T-helper 2 cell treated with Interferon-gamma antibody and Interleukin-4, amounts not matched to agents 5 μg/mL and 100 μg/mL, for 36 hours (primary cell): ENCODE measurements around the gene SLC6A9.

Experiments used
- DNase-seq: peaks from one replicate; pipeline ENCODE4 v3.0.0; 2021; ENCODE audit warnings: low spot score
- H3K27ac Mint-ChIP-seq: one replicate; pipeline ENCODE4 v1.8.0; 2021; ENCODE audit warnings: mild to moderate bottlenecking, mixed read lengths
- H3K27me3 Mint-ChIP-seq: one replicate; pipeline ENCODE4 v1.8.0; 2021; ENCODE audit warnings: low read depth, mixed read lengths
- H3K36me3 Mint-ChIP-seq: one replicate; pipeline ENCODE4 v1.8.0; 2021; ENCODE audit warnings: low read depth, mixed read lengths
- H3K4me1 Mint-ChIP-seq: one replicate; pipeline ENCODE4 v1.8.0; 2021; ENCODE audit warnings: low read depth, mixed read lengths
- H3K4me3 Mint-ChIP-seq: one replicate; pipeline ENCODE4 v1.8.0; 2022; ENCODE audit warnings: mild to moderate bottlenecking, moderate library complexity, mixed read lengths
- H3K9me3 Mint-ChIP-seq: one replicate; pipeline ENCODE4 v1.8.0; 2021; ENCODE audit warnings: mixed read lengths

SLC6A9 gene

GRCh38 chr1:43984855-43985254, 46.4 kb downstream of the SLC6A9 start:
- H3K4me1 Mint-ChIP-seq: peaks cover 10% of the 10 kb centered on the region
- H3K27ac Mint-ChIP-seq: no peak overlapping the region
- peaks cover 4% of the 10 kb centered on the region for H3K36me3 Mint-ChIP-seq
- no peaks in the 10 kb centered on the region for H3K27me3 Mint-ChIP-seq
- H3K9me3 Mint-ChIP-seq: no peaks in the 10 kb centered on the region
- no peak for DNase-seq
- H3K4me3 Mint-ChIP-seq: no peak overlapping the region

GRCh38 chr1:43983253-43983899, 47.9 kb downstream of the SLC6A9 start:
- peaks cover 13% of the 10 kb centered on the region for H3K4me1 Mint-ChIP-seq
- no peak overlapping the region for H3K4me3 Mint-ChIP-seq
- no peak overlapping the region for H3K27ac Mint-ChIP-seq
- no peaks in the 10 kb centered on the region for H3K27me3 Mint-ChIP-seq
- DNase-seq: no peak
- H3K9me3 Mint-ChIP-seq: no peaks in the 10 kb centered on the region
- peaks cover 8% of the 10 kb centered on the region for H3K36me3 Mint-ChIP-seq

GRCh38 chr1:43982808-43983207, 48.5 kb downstream of the SLC6A9 start:
- no peaks in the 10 kb centered on the region for H3K27me3 Mint-ChIP-seq
- H3K9me3 Mint-ChIP-seq: no peaks in the 10 kb centered on the region
- no peak overlapping the region for H3K27ac Mint-ChIP-seq
- H3K4me1 Mint-ChIP-seq: peaks cover 14% of the 10 kb centered on the region
- no peak overlapping the region for H3K4me3 Mint-ChIP-seq
- H3K36me3 Mint-ChIP-seq: peaks cover 13% of the 10 kb centered on the region
- no peak for DNase-seq

- H3K9me3 Mint-ChIP-seq: no peaks in the 10 kb centered on the region
- peaks cover 20% of the 10 kb centered on the region for H3K4me1 Mint-ChIP-seq
- no peaks in the 10 kb centered on the region for H3K27me3 Mint-ChIP-seq
- no peak overlapping the region for H3K27ac Mint-ChIP-seq
- peaks cover 18% of the 10 kb centered on the region for H3K36me3 Mint-ChIP-seq
- H3K4me3 Mint-ChIP-seq: no peak overlapping the region
- DNase-seq: no peak
These were observed 49.0 kb downstream of the SLC6A9 start for GRCh38 chr1:43982241-43982640.

DNA sequence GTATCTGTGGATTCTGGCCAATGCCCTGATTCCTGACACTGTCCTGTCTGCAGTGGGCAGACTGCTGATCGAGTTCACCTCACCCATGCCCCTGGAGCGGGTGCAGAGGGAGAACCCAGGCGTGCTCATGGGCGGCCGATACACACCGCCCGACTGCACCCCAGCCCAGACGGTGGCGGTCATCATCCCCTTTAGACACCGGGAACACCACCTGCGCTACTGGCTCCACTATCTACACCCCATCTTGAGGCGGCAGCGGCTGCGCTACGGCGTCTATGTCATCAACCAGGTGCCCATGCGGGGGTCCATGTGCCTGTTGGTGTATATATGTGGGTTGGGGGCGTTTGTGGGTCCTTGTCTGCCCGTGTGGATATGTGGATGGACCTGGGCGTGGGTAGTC, 49.6 kb downstream of the SLC6A9 start:
- H3K27me3 Mint-ChIP-seq: no peaks in the 10 kb centered on the region
- H3K4me1 Mint-ChIP-seq: peaks cover 21% of the 10 kb centered on the region
- DNase-seq: no peak
- H3K27ac Mint-ChIP-seq: no peak overlapping the region
- H3K4me3 Mint-ChIP-seq: no peak overlapping the region
- H3K9me3 Mint-ChIP-seq: no peaks in the 10 kb centered on the region
- peaks cover 24% of the 10 kb centered on the region for H3K36me3 Mint-ChIP-seq

DNA sequence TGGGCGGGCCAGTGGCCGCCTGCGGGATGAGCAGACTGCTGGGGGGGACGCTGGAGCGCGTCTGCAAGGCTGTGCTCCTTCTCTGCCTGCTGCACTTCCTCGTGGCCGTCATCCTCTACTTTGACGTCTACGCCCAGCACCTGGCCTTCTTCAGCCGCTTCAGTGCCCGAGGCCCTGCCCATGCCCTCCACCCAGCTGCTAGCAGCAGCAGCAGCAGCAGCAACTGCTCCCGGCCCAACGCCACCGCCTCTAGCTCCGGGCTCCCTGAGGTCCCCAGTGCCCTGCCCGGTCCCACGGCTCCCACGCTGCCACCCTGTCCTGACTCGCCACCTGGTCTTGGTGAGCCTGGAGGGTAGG, 50.1 kb downstream of the SLC6A9 start:
- Mint-ChIP-seq H3K27ac (no peak overlapping the region), H3K4me1 (peaks cover 25% of the 10 kb centered on the region), H3K36me3 (peaks cover 29% of the 10 kb centered on the region), H3K27me3 (no peaks in the 10 kb centered on the region), H3K9me3 (no peaks in the 10 kb centered on the region), H3K4me3 (no peak overlapping the region)
- DNase-seq: no peak

DNA sequence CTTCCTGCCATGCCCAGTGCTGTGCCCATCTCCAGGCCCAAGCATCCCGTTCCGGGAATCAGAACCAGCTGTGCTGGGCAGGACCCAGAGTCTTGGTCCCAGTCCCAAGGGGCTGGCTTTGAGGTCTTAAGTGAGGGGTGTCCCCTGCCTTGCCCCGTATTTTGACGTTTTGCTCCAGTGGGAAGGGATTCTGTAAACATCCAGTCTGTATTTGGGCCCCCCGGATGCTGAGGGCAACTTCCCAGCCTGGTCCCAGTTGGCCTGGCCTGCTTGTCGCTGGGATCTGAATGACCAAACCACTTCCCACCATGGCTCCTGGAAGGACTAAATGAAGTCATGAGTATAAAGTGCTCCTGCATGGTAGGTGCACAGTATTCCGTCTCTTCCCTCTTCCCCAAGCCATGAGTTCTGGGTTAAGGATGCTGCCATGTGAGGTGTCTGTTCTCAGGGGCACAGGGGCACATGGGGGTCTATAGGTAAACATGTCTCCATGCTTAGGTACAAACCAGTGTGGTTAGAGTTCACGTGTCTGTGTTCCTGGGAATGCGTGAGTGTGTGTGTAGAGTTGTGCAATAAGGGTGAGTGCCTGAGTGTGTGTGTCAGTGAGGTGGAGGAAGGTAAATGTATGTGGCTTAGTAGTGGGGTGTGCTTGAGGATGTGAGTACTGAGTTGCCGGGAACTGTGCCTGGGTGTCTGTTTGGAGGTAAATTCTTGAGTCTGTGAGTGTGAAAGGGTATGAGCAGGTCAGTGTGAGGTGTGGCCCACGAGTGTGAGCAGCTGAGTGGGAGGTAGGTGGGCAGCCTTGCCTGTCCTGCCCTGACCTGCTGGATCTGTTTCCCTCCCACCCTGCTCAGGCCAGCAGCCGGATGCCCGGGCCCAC, 50.8 kb downstream of the SLC6A9 start:
- Mint-ChIP-seq H3K36me3 (peaks cover 29% of the 10 kb centered on the region), H3K27ac (no peak overlapping the region), H3K27me3 (no peaks in the 10 kb centered on the region), H3K4me3 (peak overlapping the region; percentile 88), H3K9me3 (no peaks in the 10 kb centered on the region), H3K4me1 (peaks cover 30% of the 10 kb centered on the region)
- DNase-seq: no peak

DNA sequence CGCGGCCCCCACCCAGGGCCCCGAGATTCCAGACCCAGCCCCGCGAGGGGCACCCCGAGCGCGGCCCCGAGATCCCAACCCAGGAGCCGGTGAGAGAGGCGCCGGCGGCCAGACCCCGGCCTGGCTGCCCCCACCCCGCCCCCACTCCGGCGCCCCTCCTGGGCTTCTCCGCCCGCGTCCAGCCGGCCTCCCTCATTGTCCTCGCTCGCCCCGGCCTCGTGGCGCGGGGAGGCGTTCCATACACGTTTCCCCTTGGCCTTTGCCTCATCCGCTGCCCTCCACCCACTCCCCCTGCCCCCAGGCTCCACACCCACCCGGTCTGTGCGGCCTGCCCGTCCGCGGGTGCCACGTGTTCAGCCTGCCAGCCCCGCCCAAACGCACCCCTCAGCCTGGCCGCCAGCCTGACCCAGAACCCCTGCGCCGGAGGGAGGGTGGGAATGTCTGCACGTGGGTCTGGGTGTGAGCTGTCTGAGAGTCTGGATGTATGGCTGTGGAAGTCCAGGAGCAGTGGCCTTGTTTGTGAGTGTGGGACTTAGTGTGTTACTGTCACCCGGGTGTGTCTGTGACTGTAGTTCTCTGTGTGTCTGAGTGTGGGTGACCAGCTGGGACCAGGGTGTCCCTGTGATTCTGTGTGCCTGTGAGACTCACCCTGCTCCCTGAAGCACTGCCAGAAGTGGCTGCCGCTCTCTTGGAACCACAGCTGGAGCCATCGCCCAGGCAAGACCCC, 51.6 kb downstream of the SLC6A9 start:
- Mint-ChIP-seq H3K27me3 (no peaks in the 10 kb centered on the region), H3K27ac (peak overlapping the region; percentile 87), H3K36me3 (peaks cover 29% of the 10 kb centered on the region), H3K4me1 (peaks cover 30% of the 10 kb centered on the region), H3K9me3 (no peaks in the 10 kb centered on the region), H3K4me3 (peak overlapping the region; percentile 88)
- peak; percentile 44 for DNase-seq

DNA sequence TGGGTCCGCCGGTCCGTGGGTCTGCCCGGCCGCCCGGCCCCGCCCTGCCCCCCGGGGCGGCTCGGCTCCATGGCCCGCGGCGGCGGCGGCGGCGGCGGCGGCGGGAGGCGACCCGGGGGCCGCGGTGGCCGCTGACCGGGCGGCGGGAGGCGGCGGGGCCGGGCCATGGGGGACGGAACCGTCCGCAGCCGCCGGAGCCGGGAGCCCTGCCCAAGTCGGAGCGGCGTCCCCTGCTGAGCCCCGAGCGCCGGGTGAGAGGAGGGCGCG, 52.1 kb downstream of the SLC6A9 start:
- DNase-seq: no peak
- Mint-ChIP-seq H3K27me3 (no peaks in the 10 kb centered on the region), H3K4me3 (no peak overlapping the region), H3K9me3 (no peaks in the 10 kb centered on the region), H3K36me3 (peaks cover 26% of the 10 kb centered on the region), H3K4me1 (peaks cover 32% of the 10 kb centered on the region), H3K27ac (no peak overlapping the region)

DNA sequence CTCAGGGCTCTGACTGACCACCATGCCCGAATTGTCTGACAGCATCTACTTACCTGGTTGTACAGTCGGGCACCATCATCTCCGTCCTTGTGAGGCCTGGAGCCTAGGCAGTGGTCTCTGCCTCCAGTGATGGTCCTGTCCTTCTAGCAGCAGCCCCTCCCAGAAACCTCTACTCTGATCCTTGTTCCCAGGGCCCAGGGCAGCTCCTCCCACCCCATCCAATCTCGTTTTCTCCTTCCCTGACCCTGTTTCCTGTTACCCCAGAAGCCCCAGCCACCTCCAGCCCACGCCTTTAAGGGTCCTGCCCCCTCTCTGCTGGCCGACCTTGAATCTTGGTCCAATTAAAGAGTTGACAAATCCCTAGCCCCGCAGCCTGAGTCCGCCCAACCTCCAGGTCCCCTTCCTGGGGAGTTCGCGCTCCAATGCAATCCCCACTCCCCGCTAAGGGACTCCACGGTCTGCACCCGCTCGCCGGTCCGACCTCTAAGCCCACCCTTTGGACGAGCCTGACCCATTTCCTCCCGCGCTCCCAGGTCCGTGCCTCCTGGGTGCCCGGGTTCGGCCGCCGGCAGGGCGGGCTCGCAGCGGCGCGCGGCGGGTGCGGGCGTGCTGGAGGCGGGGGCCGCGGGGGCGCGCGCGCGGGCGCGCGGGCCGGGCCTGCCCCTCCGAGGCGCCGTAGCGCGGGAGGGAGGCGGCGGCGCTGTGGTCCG, 52.6 kb downstream of the SLC6A9 start, which contains the start of gene B4GALT2:
Gene B4GALT2 (plus strand): TSS at position 660 of the 710 bp plus-strand sequence. CDS start 1,951 bp downstream, outside the sequence.
- H3K4me3 Mint-ChIP-seq: peak within 1 kb of the TSS; percentile 88
- H3K4me1 Mint-ChIP-seq: peaks cover 36% of the 10 kb centered on the region
- H3K36me3 Mint-ChIP-seq: peaks cover 25% of the 10 kb centered on the region
- H3K9me3 Mint-ChIP-seq: no peaks in the 10 kb centered on the region
- DNase-seq: peak; percentile 51
- peak within 1 kb of the TSS; percentile 87 for H3K27ac Mint-ChIP-seq
- H3K27me3 Mint-ChIP-seq: no peaks in the 10 kb centered on the region

DNA sequence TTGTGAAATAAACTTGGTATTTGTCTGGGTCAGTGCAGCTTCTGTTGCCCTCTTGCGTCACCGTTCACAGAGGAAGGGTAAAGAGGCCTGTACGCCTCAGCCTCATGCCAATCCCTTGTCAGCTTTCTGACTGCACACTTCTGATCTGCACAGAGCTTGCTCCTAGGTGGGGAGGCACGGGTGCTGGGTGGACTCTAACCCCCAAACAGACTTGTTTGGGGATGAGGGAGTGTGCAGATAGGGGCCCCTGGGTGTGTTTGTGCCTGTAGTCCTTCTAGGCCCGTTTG, 53.1 kb downstream of the SLC6A9 start:
- H3K27ac Mint-ChIP-seq: no peak overlapping the region
- peaks cover 41% of the 10 kb centered on the region for H3K4me1 Mint-ChIP-seq
- peak overlapping the region; percentile 88 for H3K4me3 Mint-ChIP-seq
- peaks cover 30% of the 10 kb centered on the region for H3K36me3 Mint-ChIP-seq
- no peaks in the 10 kb centered on the region for H3K9me3 Mint-ChIP-seq
- H3K27me3 Mint-ChIP-seq: no peaks in the 10 kb centered on the region
- no peak for DNase-seq

DNA sequence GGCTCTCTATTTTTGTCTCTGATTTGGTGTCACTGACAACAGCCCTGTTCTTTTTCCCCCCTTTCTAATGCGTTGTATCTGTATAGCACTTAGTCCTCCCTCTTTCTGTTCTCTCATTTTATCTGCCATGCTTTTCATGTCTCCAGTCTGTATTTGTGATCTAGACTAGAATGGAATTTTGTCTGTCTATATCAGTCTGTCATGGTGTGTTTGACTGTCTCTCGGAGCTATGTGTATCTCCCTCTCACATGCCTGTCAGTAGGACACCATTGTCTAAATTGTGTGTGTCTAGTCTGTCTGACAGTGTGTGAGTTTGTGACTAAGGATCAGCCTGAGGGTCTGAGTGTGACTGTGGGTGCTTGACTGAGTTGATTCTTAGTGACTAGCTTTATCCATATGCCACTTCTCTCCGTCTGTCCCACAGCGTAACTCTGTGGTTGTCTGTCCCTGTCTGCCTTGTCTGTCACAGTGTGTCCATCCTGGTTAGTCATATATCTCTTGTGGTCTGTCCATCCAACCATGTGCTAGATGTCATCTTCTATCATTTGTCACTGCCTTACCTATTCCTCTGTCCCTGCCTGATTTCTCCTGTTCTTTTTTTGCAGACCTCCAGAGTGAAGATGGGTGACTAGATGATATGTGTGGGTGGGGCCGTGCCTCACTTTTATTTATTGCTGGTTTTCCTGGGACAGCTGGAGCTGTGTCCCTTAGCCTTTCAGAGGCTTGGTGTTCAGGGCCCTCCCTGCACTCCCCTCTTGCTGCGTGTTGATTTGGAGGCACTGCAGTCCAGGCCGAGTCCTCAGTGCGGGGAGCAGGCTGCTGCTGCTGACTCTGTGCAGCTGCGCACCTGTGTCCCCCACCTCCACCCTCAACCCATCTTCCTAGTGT, 53.6 kb downstream of the SLC6A9 start:
- Mint-ChIP-seq H3K27me3 (no peaks in the 10 kb centered on the region), H3K4me3 (peak overlapping the region; percentile 88), H3K4me1 (peaks cover 41% of the 10 kb centered on the region), H3K36me3 (peaks cover 33% of the 10 kb centered on the region), H3K9me3 (no peaks in the 10 kb centered on the region), H3K27ac (no peak overlapping the region)
- no peak for DNase-seq

DNA sequence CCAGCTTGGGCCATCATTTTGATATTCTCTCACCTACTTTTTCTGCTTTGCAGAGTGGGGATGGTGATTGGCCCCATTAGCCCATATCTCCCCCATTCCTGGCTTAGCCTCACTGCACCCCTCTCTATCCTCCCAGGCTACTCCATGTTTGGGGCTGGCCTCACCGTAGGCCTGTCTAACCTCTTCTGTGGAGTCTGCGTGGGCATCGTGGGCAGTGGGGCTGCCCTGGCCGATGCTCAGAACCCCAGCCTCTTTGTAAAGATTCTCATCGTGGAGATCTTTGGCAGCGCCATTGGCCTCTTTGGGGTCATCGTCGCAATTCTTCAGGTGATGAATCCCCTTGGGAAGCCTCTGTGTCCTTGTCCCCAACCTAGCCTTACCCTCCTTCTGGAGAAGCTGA, 54.4 kb downstream of the SLC6A9 start:
- peak overlapping the region; percentile 88 for H3K4me3 Mint-ChIP-seq
- DNase-seq: no peak
- no peaks in the 10 kb centered on the region for H3K27me3 Mint-ChIP-seq
- H3K27ac Mint-ChIP-seq: no peak overlapping the region
- H3K36me3 Mint-ChIP-seq: peaks cover 39% of the 10 kb centered on the region
- H3K4me1 Mint-ChIP-seq: peaks cover 39% of the 10 kb centered on the region
- no peaks in the 10 kb centered on the region for H3K9me3 Mint-ChIP-seq
